Sigmoid colon (tissue), 4 donors: ENCODE measurements around the gene SIRT5.

Source experiments
- CTCF ChIP-seq, 4 experiments: fragments of 450-650 bp in 3 of 4; fragments of 200-600 bp in 1 of 4; IDR thresholded peaks; one replicate each; pipeline ENCODE4 v1.5.1; 2016 to 2019; ENCODE audit warnings: antibody characterized with exemption in 4 of 4, mild to moderate bottlenecking in 3 of 4, moderate library complexity in 2 of 4
- POLR2AphosphoS5 ChIP-seq, 4 donors: sonication (generic); formaldehyde crosslinking; IDR thresholded peaks; one replicate each; pipeline ENCODE4 v1.6.1; 2017; ENCODE audit warnings: antibody characterized with exemption in 4 of 4

- no peak for TF ChIP-seq CTCF (IDR thresholded peaks at IDR 0.05)
- TF ChIP-seq POLR2AphosphoS5 (IDR thresholded peaks at IDR 0.05) = no peak
Observed at GRCh38 chr6:13535306-13535705, 39.1 kb upstream of the SIRT5 start.
